ENCODE results near the gene TRIP4.

The TRIP4 gene

DNA sequence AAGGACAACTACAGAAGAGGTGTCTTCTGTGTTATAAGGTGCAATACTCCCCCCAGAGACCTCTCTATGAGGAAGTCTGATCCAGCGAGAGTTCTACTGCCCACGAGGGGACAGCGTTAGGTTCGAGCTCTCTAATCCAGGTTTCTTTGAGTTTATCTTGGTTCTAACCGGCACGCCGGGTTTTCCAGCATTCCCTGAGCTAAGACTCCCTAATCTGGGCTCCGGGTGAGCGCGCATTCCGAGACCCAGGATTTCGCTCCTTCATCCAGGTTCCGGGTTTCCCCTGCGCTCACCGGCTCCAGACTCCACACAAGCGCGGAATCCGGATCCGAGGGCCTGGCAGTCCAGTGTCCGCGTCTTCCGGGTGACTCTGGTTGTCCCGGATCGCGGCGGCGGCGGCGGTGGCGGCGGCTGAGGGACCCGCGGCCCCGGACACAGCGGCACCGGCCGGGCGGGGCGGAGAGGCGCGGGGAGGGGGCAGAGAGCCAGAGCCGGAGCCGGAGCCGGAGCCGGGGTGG, 72.6 kb downstream of the TRIP4 start, which contains the start of gene ZNF609:
Gene ZNF609, plus strand, starts transcription at position 373 of the 518 bp plus-strand sequence. CDS start 38,842 bp downstream, outside the sequence.
- Histone ChIP-seq H3K9ac (peak within 1 kb of the TSS; percentile 83), H3K27me3 (no peaks in the 10 kb centered on the region), H3K36me3 (0 out of 2 replicates have a peak, but pooled peaks cover 2% of the 10 kb centered on the region), H3K4me2 (peak within 1 kb of the TSS; percentile 87), H3K4me3 (peak within 1 kb of the TSS; percentile 71), H3K9me3 (no peaks in the 10 kb centered on the region), H3K4me1 (peaks cover 66% of the 10 kb centered on the region), H4K20me1 (peaks cover 38% of the 10 kb centered on the region), H3K27ac (peak within 1 kb of the TSS; percentile 83)
- TF ChIP-seq Cebpa-rat (IDR thresholded peaks at IDR 0.05), result no peak

GRCh38 chr15:64460724-64461720, 73.4 kb downstream of the TRIP4 start:
- Histone ChIP-seq H3K36me3 (0 out of 2 replicates have a peak, but pooled peaks cover 5% of the 10 kb centered on the region), H3K4me3 (peak overlapping the region; percentile 71), H3K4me1 (peaks cover 58% of the 10 kb centered on the region), H3K9me3 (no peaks in the 10 kb centered on the region), H3K4me2 (peak overlapping the region; percentile 87), H3K9ac (peak overlapping the region; percentile 83), H3K27ac (peak overlapping the region; percentile 83), H3K27me3 (no peaks in the 10 kb centered on the region), H4K20me1 (peaks cover 46% of the 10 kb centered on the region)
- no peak for TF ChIP-seq Cebpa-rat (IDR thresholded peaks at IDR 0.05)

GRCh38 chr15:64461721-64462162, 74.1 kb downstream of the TRIP4 start:
- peak overlapping the region; percentile 87 for H3K4me2 ChIP-seq
- no peak for TF ChIP-seq Cebpa-rat (IDR thresholded peaks at IDR 0.05)
- peaks cover 10% of the 10 kb centered on the region; the same call in 1 of the 2 replicates for H3K36me3 ChIP-seq
- H3K4me1 ChIP-seq, result peaks cover 51% of the 10 kb centered on the region
- peak overlapping the region; percentile 71 for H3K4me3 ChIP-seq
- H3K27me3 ChIP-seq, result no peaks in the 10 kb centered on the region
- peaks cover 53% of the 10 kb centered on the region for H4K20me1 ChIP-seq
- H3K27ac ChIP-seq, result peak overlapping the region; percentile 62
- H3K9me3 ChIP-seq, result no peaks in the 10 kb centered on the region
- H3K9ac ChIP-seq, result peak overlapping the region; percentile 83

GRCh38 chr15:64462492-64462891, 74.9 kb downstream of the TRIP4 start:
- Histone ChIP-seq H4K20me1 (peaks cover 60% of the 10 kb centered on the region), H3K4me1 (peaks cover 44% of the 10 kb centered on the region), H3K36me3 (peaks cover 17% of the 10 kb centered on the region; the same call in 1 of the 2 replicates), H3K27ac (no peak overlapping the region), H3K9me3 (no peaks in the 10 kb centered on the region), H3K9ac (no peak overlapping the region), H3K27me3 (no peaks in the 10 kb centered on the region), H3K4me2 (peak overlapping the region; percentile 87), H3K4me3 (peak overlapping the region; percentile 71; the same call in 1 of the 2 replicates)
- TF ChIP-seq Cebpa-rat (IDR thresholded peaks at IDR 0.05), result no peak

DNA sequence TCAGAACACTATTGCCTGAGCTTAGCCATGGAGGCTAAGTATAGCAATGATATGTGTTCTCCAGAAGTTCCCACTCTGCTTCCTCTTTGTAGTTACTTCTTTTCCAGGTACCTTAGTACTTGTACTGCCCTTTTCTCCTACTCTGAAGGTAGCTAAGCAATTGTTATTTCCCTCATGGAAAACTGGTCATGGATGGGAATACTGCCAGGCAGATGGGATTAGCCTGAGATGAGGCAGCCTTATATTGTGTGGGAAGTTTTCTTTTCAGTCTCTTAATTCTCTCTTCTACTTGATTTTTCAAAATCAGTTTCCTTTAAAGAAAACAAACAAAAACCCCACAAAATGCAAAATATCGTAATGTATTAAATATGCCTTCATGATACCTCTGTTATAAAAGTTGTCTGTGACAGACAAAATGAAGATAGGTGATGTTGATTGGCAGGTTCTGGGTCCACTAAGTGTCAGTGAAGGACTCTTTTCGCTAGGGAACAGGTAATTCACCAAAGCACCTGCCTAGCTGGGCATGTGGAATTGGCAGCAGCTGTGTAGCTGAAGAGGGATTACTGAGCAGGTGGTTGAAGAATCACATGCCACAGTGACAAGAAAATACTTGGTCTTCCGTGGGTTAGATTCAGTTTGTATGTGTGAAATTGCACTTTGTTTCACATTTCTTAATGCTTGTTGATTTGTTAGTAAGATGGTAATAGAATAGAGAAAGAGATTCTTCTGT, 76.8 kb downstream of the TRIP4 start:
- Histone ChIP-seq H3K27me3 (no peaks in the 10 kb centered on the region), H3K9me3 (no peaks in the 10 kb centered on the region), H3K36me3 (peaks cover 35% of the 10 kb centered on the region), H3K4me1 (peaks cover 41% of the 10 kb centered on the region), H4K20me1 (peaks cover 80% of the 10 kb centered on the region), H3K4me3 (no peak overlapping the region), H3K27ac (no peak overlapping the region), H3K4me2 (peak overlapping the region; percentile 18; the same call in 1 of the 2 replicates), H3K9ac (no peak overlapping the region)
- TF ChIP-seq Cebpa-rat (IDR thresholded peaks at IDR 0.05), result no peak

- peaks cover 100% of the 10 kb centered on the region for H4K20me1 ChIP-seq
- H3K4me1 ChIP-seq, result peaks cover 32% of the 10 kb centered on the region
- H3K27me3 ChIP-seq, result no peaks in the 10 kb centered on the region
- peaks cover 55% of the 10 kb centered on the region for H3K36me3 ChIP-seq
- H3K27ac ChIP-seq, result no peak overlapping the region
- H3K9ac ChIP-seq, result no peak overlapping the region
- H3K4me3 ChIP-seq, result no peak overlapping the region
- no peaks in the 10 kb centered on the region for H3K9me3 ChIP-seq
- H3K4me2 ChIP-seq, result no peak overlapping the region
- TF ChIP-seq Cebpa-rat (IDR thresholded peaks at IDR 0.05), result no peak
These were observed 78.9 kb downstream of the TRIP4 start for GRCh38 chr15:64466408-64467141.

DNA sequence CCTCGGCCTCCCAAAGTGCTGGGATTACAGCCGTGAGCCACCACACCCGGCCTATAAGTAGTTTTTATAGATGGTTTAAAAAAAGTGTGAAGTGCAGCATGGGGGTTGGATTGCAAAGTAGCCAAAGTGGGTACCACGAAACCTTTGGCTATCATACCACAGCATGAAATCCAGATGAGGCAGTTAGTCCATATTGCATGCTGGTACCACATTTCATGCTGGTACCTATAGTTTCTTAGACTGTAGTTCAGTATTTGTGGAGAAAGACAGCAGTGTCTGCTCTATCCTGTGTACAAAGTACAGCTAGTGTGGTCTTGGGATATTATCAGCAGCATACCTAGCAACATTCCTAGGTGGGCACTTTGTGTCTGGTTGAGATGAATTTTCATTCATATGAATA, 84.5 kb downstream of the TRIP4 start:
- Histone ChIP-seq H4K20me1 (peaks cover 98% of the 10 kb centered on the region), H3K9ac (no peak overlapping the region), H3K4me3 (no peak overlapping the region), H3K36me3 (peaks cover 78% of the 10 kb centered on the region), H3K4me2 (no peak overlapping the region), H3K27ac (no peak overlapping the region), H3K27me3 (no peaks in the 10 kb centered on the region), H3K9me3 (no peaks in the 10 kb centered on the region), H3K4me1 (peaks cover 4% of the 10 kb centered on the region; the same call in 1 of the 2 replicates)
- no peak for TF ChIP-seq Cebpa-rat (IDR thresholded peaks at IDR 0.05)

GRCh38 chr15:64474846-64475245, 87.2 kb downstream of the TRIP4 start:
- H3K9me3 ChIP-seq, result no peaks in the 10 kb centered on the region
- no peak overlapping the region for H3K27ac ChIP-seq
- H3K4me1 ChIP-seq, result peaks cover 4% of the 10 kb centered on the region; the same call in 1 of the 2 replicates
- peaks cover 97% of the 10 kb centered on the region for H4K20me1 ChIP-seq
- H3K4me3 ChIP-seq, result no peak overlapping the region
- TF ChIP-seq Cebpa-rat (IDR thresholded peaks at IDR 0.05), result no peak
- H3K9ac ChIP-seq, result no peak overlapping the region
- no peaks in the 10 kb centered on the region for H3K27me3 ChIP-seq
- H3K4me2 ChIP-seq, result no peak overlapping the region
- H3K36me3 ChIP-seq, result peaks cover 74% of the 10 kb centered on the region

DNA sequence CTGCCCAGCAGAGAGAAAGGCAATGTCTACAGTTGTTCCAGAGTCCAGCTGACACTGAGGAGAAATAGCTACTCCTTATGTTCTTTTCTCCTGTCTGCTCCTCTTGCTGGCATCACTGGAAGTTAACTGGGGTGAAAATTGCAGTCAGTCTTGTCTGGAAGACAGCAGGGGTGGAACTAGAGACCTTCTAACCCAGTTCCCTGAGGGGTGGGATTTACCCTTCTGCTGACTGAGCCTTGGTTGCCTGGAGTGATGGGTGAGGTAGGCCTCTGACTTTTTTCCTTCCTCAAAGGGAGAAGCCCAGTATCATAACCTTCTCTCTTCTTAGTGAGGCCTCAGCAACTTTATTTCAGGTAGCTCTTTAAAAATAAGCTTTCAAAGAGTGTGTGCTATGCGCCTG, 88.9 kb downstream of the TRIP4 start:
- no peak overlapping the region for H3K4me3 ChIP-seq

More for the DNA sequence above, 88.9 kb downstream of the TRIP4 start:
- Histone ChIP-seq H3K9me3 (no peaks in the 10 kb centered on the region), H3K27ac (no peak overlapping the region), H4K20me1 (peaks cover 97% of the 10 kb centered on the region), H3K4me1 (peaks cover 4% of the 10 kb centered on the region; the same call in 1 of the 2 replicates), H3K4me2 (no peak overlapping the region), H3K36me3 (peaks cover 58% of the 10 kb centered on the region), H3K9ac (no peak overlapping the region), H3K27me3 (no peaks in the 10 kb centered on the region)
- no peak for TF ChIP-seq Cebpa-rat (IDR thresholded peaks at IDR 0.05)
